H9 (cell line): ENCODE data around the gene ZDHHC1. TPM values are rescaled to one million over a fixed set of nuclear protein-coding genes. Genes with fewer than 3 reads are reported as not detected.

Source experiments
- DNase-seq: peaks from one replicate; pipeline ENCODE4 v3.0.0-alpha.2; 2017
- H2AFZ ChIP-seq: one replicate; pipeline ENCODE4 v1.6.1; 2013; ENCODE audit warnings: mild to moderate bottlenecking, low read length, control low read depth, moderate library complexity
- H2AK5ac ChIP-seq: 2 replicates; pipeline ENCODE4 v1.6.1; 2013; ENCODE audit warnings: low read length, control low read depth, mixed read lengths; ENCODE audit not compliant: insufficient read length
- H2BK120ac ChIP-seq: one replicate; pipeline ENCODE4 v1.6.1; 2013; ENCODE audit warnings: low read depth, mild to moderate bottlenecking, low read length, control low read depth, inconsistent platforms; ENCODE audit not compliant: poor library complexity, severe bottlenecking
- H2BK12ac ChIP-seq: 2 replicates; pipeline ENCODE4 v1.6.1; 2013; ENCODE audit warnings: low read length, control low read depth, mixed read lengths, low read depth; ENCODE audit not compliant: insufficient read length
- H2BK15ac ChIP-seq: 2 replicates; pipeline ENCODE4 v1.6.1; 2013; ENCODE audit warnings: low read depth, low read length, control low read depth
- H2BK20ac ChIP-seq: one replicate; pipeline ENCODE4 v1.6.1; 2013; ENCODE audit warnings: low read depth, mild to moderate bottlenecking, low read length, control low read depth, inconsistent platforms; ENCODE audit not compliant: poor library complexity, severe bottlenecking
- H2BK5ac ChIP-seq: 2 replicates; pipeline ENCODE4 v1.6.1; 2013; ENCODE audit warnings: low read length, control low read depth, mixed read lengths; ENCODE audit not compliant: insufficient read length
- H3K14ac ChIP-seq: 2 replicates; pipeline ENCODE4 v1.6.1; 2013; ENCODE audit warnings: low read length, control low read depth; ENCODE audit not compliant: insufficient read depth
- H3K18ac ChIP-seq: 2 replicates; pipeline ENCODE4 v1.6.1; 2013; ENCODE audit warnings: low read depth, mild to moderate bottlenecking, mixed read lengths, low read length, control low read depth; ENCODE audit not compliant: insufficient read length
- H3K23ac ChIP-seq: 2 replicates; pipeline ENCODE4 v1.6.1; 2013; ENCODE audit warnings: low read length, control low read depth, mixed read lengths, low read depth; ENCODE audit not compliant: insufficient read length
- H3K23me2 ChIP-seq: 2 replicates; pipeline ENCODE4 v1.6.1; 2013; ENCODE audit warnings: low read depth, mild to moderate bottlenecking, mixed read lengths, low read length, control low read depth; ENCODE audit not compliant: insufficient read length, poor library complexity, severe bottlenecking
- H3K27ac ChIP-seq: 2 replicates; pipeline ENCODE4 v1.5.1; 2013; ENCODE audit warnings: low read length, control low read depth, mixed read lengths, low read depth; ENCODE audit not compliant: insufficient read length
- H3K27me3 ChIP-seq: 2 replicates; pipeline ENCODE4 v1.6.1; 2013; ENCODE audit warnings: low read length, control low read depth, inconsistent platforms; ENCODE audit not compliant: insufficient read depth
- H3K4ac ChIP-seq: 2 replicates; pipeline ENCODE4 v1.6.1; 2013; ENCODE audit warnings: low read depth, mild to moderate bottlenecking, control low read depth, inconsistent platforms, low read length, moderate library complexity
- H3K4me1 ChIP-seq: 2 replicates; pipeline ENCODE4 v1.6.1; 2013; ENCODE audit warnings: low read length, control low read depth, inconsistent platforms; ENCODE audit not compliant: insufficient read depth
- H3K4me2 ChIP-seq: 2 replicates; pipeline ENCODE4 v1.6.1; 2013; ENCODE audit warnings: low read length, control low read depth, mixed read lengths; ENCODE audit not compliant: insufficient read length, insufficient read depth
- H3K56ac ChIP-seq: 2 replicates; pipeline ENCODE4 v1.6.1; 2013; ENCODE audit warnings: low read depth, mild to moderate bottlenecking, mixed read lengths, low read length, control low read depth; ENCODE audit not compliant: insufficient read length
- H3K79me1 ChIP-seq: 2 replicates; pipeline ENCODE4 v1.6.1; 2013; ENCODE audit warnings: low read depth, mild to moderate bottlenecking, moderate library complexity, low read length, control low read depth, inconsistent platforms; ENCODE audit not compliant: insufficient read depth, poor library complexity, severe bottlenecking
- H3K79me2 ChIP-seq: 2 replicates; pipeline ENCODE4 v1.6.1; 2013; ENCODE audit warnings: low read length, control low read depth, inconsistent platforms; ENCODE audit not compliant: insufficient read depth
- H3K9ac ChIP-seq: 2 replicates; pipeline ENCODE4 v1.6.1; 2013; ENCODE audit warnings: low read length, control low read depth, mixed read lengths; ENCODE audit not compliant: insufficient read length; ENCODE audit errors: extremely low read depth
- H3K9me3 ChIP-seq: one replicate; pipeline ENCODE4 v1.6.1; 2013; ENCODE audit warnings: low read depth, low read length, inconsistent platforms; ENCODE audit not compliant: control insufficient read depth
- H3T11ph ChIP-seq: one replicate; pipeline ENCODE4 v1.6.1; 2013; ENCODE audit warnings: mild to moderate bottlenecking, low read length, control low read depth, inconsistent platforms
- H4K20me1 ChIP-seq: one replicate; pipeline ENCODE4 v1.6.1; 2013; ENCODE audit not compliant: control insufficient read depth, insufficient read length, insufficient read depth
- H4K5ac ChIP-seq: 2 replicates; pipeline ENCODE4 v1.6.1; 2013; ENCODE audit warnings: low read depth, mild to moderate bottlenecking, mixed read lengths, low read length, control low read depth; ENCODE audit not compliant: insufficient read length
- H4K8ac ChIP-seq: replicated peaks from 2 replicates; pipeline ENCODE4 v1.6.1; 2013; ENCODE audit warnings: low read length, control low read depth, mixed read lengths, low read depth; ENCODE audit not compliant: insufficient read length
- H4K91ac ChIP-seq: 2 replicates; pipeline ENCODE4 v1.6.1; 2013; ENCODE audit warnings: low read depth, mild to moderate bottlenecking, moderate library complexity, mixed read lengths, low read length, control low read depth; ENCODE audit not compliant: insufficient read length
- H3K27ac Mint-ChIP-seq, 3 experiments: 2 replicates in 2 of 3; 3 replicates in 1 of 3; pipeline ENCODE4 v1.8.0; 2020 to 2021; ENCODE audit warnings: mixed read lengths in 3 of 3, mild to moderate bottlenecking in 1 of 3, moderate library complexity in 1 of 3
- H3K27me3 Mint-ChIP-seq: 2 replicates; pipeline ENCODE4 v1.8.0; 2021; ENCODE audit warnings: low read depth, mild to moderate bottlenecking, moderate library complexity, mixed read lengths
- H3K36me3 Mint-ChIP-seq, 3 experiments: 2 replicates in 2 of 3; 3 replicates in 1 of 3; pipeline ENCODE4 v1.8.0; 2020 to 2021; ENCODE audit warnings: low read depth in 3 of 3, mixed read lengths in 3 of 3; ENCODE audit not compliant: insufficient read depth in 1 of 3
- H3K4me1 Mint-ChIP-seq, 2 experiments: 2 replicates each; pipeline ENCODE4 v1.8.0; 2020; ENCODE audit warnings: mixed read lengths in 2 of 2
- H3K4me3 Mint-ChIP-seq, 2 experiments: 2 replicates in 1 of 2; 3 replicates in 1 of 2; pipeline ENCODE4 v1.8.0; 2020 to 2021; ENCODE audit warnings: mild to moderate bottlenecking in 2 of 2, mixed read lengths in 2 of 2, moderate library complexity in 1 of 2
- H3K9me3 Mint-ChIP-seq, 2 experiments: 2 replicates in 1 of 2; 3 replicates in 1 of 2; pipeline ENCODE4 v1.8.0; 2020; ENCODE audit warnings: mild to moderate bottlenecking in 2 of 2, mixed read lengths in 2 of 2, moderate library complexity in 1 of 2
- WGBS: extraction: QIAGEN DNeasy Blood & Tissue Kit; methylation state at CpG from one replicate; pipeline ENCODE4 v1.1.7; 2013; ENCODE audit warnings: missing lambda C conversion rate, low lambda C conversion rate, mixed read lengths; ENCODE audit not compliant: insufficient read length; ENCODE audit errors: extremely low coverage; 5-methylcytosine and 5-hydroxymethylcytosine counted together
- total RNA-seq: library from RNA; stranded (reverse); gene quantifications from 2 replicates; pipeline ENCODE4 v1.2.1, GENCODE V29; 2021
- TF ChIP-seq, protein P1 (sequence below): fragments of 200-600 bp; sonication (generic); conservative IDR thresholded peaks from 3 replicates; pipeline ENCODE4 v1.8.0; 2021; ENCODE audit warnings: antibody characterized with exemption, mild to moderate bottlenecking

The ZDHHC1 gene
- total RNA-seq, 1 experiment from 2014 or later, result 3.7 TPM

GRCh38 chr16:67388191-67388590, 28.1 kb downstream of the ZDHHC1 start:
- TF ChIP-seq, protein P1, sequence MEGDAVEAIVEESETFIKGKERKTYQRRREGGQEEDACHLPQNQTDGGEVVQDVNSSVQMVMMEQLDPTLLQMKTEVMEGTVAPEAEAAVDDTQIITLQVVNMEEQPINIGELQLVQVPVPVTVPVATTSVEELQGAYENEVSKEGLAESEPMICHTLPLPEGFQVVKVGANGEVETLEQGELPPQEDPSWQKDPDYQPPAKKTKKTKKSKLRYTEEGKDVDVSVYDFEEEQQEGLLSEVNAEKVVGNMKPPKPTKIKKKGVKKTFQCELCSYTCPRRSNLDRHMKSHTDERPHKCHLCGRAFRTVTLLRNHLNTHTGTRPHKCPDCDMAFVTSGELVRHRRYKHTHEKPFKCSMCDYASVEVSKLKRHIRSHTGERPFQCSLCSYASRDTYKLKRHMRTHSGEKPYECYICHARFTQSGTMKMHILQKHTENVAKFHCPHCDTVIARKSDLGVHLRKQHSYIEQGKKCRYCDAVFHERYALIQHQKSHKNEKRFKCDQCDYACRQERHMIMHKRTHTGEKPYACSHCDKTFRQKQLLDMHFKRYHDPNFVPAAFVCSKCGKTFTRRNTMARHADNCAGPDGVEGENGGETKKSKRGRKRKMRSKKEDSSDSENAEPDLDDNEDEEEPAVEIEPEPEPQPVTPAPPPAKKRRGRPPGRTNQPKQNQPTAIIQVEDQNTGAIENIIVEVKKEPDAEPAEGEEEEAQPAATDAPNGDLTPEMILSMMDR, result no peak
- no peak overlapping the region for H2BK12ac ChIP-seq
- H3K14ac ChIP-seq, result no peak overlapping the region
- no peak overlapping the region for H3K4me2 ChIP-seq
- H2BK5ac ChIP-seq, result no peak overlapping the region
- peaks cover 3% of the 10 kb centered on the region for H3K23me2 ChIP-seq
- H2AFZ ChIP-seq, result no peak overlapping the region
- no peaks in the 10 kb centered on the region for H4K20me1 ChIP-seq
- H2BK120ac ChIP-seq, result no peak overlapping the region
- H3K79me2 ChIP-seq, result no peaks in the 10 kb centered on the region
- H4K5ac ChIP-seq, result no peak overlapping the region
- H3K27ac Mint-ChIP-seq, result no peak overlapping the region
- H3K4me1 Mint-ChIP-seq, result peaks cover 19 to 26% of the 10 kb centered on the region in 2 experiments
- no peaks in the 10 kb centered on the region for H3K79me1 ChIP-seq
- no peak overlapping the region for H2BK15ac ChIP-seq
- DNase-seq, result no peak
- peaks cover 6% of the 10 kb centered on the region; the same call in 1 of the 2 replicates for H3K27me3 ChIP-seq
- no peak overlapping the region for H3K56ac ChIP-seq
- no peak overlapping the region for H2BK20ac ChIP-seq
- no peak overlapping the region for H4K8ac ChIP-seq
- WGBS, result no CpG with 5 or more reads among the region's 8 CpGs
- H3K4ac ChIP-seq, result no peak overlapping the region
- no peak overlapping the region for H3K18ac ChIP-seq
- no peak overlapping the region for H3K9ac ChIP-seq
- peaks cover 4% of the 10 kb centered on the region; the same call in 1 of the 2 replicates for H3K4me1 ChIP-seq
- no peaks in the 10 kb centered on the region for H3K9me3 Mint-ChIP-seq
- no peak overlapping the region for H4K91ac ChIP-seq
- no peak overlapping the region; a peak in 1 of 5 replicates for H3K4me3 Mint-ChIP-seq
- no peaks in the 10 kb centered on the region for H3K9me3 ChIP-seq
- H3K36me3 Mint-ChIP-seq, result no peaks in the 10 kb centered on the region
- no peak overlapping the region for H2AK5ac ChIP-seq
- no peak overlapping the region for H3K27ac ChIP-seq
- H3K27me3 Mint-ChIP-seq, result peaks cover 65% of the 10 kb centered on the region
- H3K23ac ChIP-seq, result no peak overlapping the region
- no peak overlapping the region for H3T11ph ChIP-seq
